Middle frontal gyrus (tissue), 1 donor: ENCODE results near the gene PRKCA.

Experiments
- DNase-seq: peaks from one replicate; pipeline ENCODE4 v3.0.0-alpha.2; 2015; ENCODE audit warnings: low spot score; ENCODE audit errors: extremely low spot score

The PRKCA gene

GRCh38 chr17:66645259-66645658 lies 342.8 kb downstream of the PRKCA start:
- DNase-seq: no peak

- DNase-seq: no peak
Observed at GRCh38 chr17:66647391-66647983, 345.1 kb downstream of the PRKCA start.

DNA sequence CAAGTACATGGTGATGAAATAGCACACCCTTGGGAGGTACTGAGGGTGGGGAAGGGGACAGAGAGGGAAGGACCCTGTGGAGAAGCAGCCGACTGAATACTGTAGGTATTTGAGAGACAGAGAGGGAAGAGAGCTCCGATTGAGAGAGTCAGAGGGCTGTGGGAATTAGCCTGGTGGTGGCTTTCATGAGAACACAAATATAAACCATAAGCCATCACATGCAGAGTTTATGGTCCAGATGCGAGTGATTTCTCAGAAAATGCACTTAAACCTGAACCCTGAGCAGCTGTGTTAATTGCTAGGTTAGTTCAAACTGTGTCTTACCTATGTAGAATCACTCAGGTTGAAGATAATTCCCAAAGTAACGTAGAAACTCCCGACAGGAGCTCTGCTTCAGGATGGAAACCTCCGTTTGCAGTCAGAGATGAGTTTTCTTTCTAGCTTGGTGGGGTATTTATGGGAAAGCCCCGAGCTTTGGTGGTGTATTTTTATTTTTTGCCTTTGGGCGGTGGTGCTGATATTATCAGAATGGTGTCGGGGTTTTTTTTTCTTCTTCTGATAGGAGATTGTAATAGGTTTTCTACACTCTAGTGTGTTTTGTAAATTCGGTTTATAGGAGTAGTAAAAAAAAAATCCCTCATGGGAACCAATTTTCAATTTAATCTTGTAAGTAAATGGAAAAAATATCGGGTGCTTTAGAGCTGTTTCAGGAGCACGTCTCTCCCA lies 347.6 kb downstream of the PRKCA start:
- no peak for DNase-seq

GRCh38 chr17:66650544-66650877 lies 348.1 kb downstream of the PRKCA start:
- no peak for DNase-seq

DNA sequence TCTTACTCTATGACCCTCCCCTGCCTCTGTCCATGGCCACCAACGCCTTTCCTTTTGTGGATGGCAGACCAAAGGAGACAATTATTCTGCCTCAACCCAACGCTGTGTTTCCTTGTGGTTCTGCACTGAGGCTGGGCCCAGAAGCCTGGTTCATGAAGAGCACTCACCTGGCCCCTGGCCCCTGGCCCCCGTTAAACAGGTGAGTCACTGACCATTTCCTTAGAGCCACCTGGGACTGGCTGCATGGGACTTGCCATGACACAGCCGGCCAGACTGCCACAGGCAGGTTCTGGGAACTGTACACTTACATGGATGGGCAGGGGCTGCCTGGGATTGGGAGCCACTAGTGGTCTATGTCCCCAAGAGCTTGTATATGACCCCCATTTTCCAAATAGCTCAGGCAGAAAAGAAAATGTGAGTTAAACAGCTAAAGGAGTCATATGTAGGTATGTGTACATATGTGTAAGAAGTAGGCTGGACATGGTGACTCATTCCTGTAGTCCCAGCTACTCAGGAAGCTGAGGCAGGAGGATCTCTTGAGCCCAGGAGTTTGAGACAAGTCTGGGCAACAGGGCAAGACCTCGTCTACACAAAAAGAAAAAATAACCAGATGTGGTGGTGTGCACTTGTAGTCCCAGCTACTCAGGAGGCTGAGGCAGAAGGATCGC lies 350.6 kb downstream of the PRKCA start:
- DNase-seq: no peak

- DNase-seq: peak; percentile 56
Observed at GRCh38 chr17:66654106-66654740, 351.8 kb downstream of the PRKCA start.

GRCh38 chr17:66654764-66655163 lies 352.4 kb downstream of the PRKCA start:
- DNase-seq: no peak

DNA sequence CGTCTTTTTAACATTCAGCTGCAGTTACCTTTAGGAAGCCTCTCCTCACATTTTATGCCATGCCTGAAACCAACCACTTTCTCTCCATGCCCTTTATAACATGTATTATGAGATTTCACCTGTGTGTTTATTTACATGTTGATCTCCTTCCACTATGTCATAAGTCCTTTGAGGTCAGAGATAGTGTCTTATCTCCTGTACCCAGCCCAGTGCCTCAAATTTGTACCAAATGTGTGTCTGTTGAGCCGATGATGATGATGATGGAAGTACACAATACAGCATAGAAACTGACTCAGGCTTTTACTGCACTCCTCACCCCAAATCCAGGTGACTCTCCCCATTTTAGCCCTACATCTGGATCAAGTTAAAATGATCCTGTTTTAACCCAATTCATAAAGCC lies 353.0 kb downstream of the PRKCA start:
- no peak for DNase-seq

- DNase-seq: peak; percentile 40
Observed at GRCh38 chr17:66655861-66656260, 353.4 kb downstream of the PRKCA start.

- DNase-seq: no peak
Observed at GRCh38 chr17:66661411-66662256, 359.2 kb downstream of the PRKCA start.

- DNase-seq: no peak
Observed at GRCh38 chr17:66662496-66662895, 360.1 kb downstream of the PRKCA start.

- DNase-seq: no peak
Observed at GRCh38 chr17:66663041-66663606, 360.7 kb downstream of the PRKCA start.

- DNase-seq: no peak
Observed at GRCh38 chr17:66664336-66664735, 361.9 kb downstream of the PRKCA start.

DNA sequence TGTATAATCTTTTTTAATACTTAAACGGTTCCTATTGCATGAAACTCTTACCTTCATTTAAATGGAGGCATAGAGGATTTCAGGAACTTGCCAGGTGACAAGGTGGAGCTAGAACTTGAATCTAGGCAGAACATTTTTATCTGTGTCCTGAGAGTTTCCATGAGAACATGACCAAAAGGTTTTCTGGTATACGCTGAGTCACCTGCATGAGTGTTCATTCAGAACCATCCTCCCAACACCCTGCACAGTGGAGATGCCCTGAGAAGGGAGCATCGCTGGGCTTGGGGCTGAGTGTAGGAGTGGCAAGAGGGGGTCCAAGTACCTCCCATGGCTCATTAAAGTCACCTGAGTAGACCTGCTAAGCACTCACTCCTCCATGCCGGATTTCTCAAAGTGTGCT lies 362.8 kb downstream of the PRKCA start:
- no peak for DNase-seq

DNA sequence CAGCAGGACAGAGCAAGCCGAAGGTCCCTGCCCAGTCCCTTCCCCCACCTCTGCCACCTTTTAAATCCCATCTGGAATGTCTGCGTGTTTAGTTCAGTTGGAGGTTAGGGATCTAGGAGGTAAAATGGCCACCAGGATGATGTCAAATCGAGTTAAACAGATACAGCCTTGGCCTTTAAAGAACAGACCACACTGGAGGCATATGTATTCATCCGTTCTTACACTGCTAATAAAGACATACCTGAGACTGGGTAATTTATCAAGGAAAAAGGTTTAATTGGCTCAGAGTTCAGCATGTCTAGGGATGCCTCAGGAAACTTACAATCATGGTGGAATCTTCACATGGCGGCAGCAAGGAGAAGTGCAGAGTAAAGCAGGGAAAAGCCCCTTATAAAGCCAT lies 364.7 kb downstream of the PRKCA start:
- DNase-seq: no peak

GRCh38 chr17:66667491-66668030 lies 365.1 kb downstream of the PRKCA start:
- no peak for DNase-seq

GRCh38 chr17:66670206-66670605 lies 367.8 kb downstream of the PRKCA start:
- no peak for DNase-seq

- no peak for DNase-seq
Observed at GRCh38 chr17:66671156-66671555, 368.7 kb downstream of the PRKCA start.

GRCh38 chr17:66673668-66674276 lies 371.4 kb downstream of the PRKCA start:
- peak; percentile 73 for DNase-seq

- DNase-seq: no peak
Observed at GRCh38 chr17:66675273-66675990, 373.0 kb downstream of the PRKCA start.
